GM12891 (cell line): ENCODE results near the gene LRRC56.

Source experiments
- PAX5 ChIP-seq: IDR thresholded peaks from 2 replicates; pipeline ENCODE4 v1.6.1; 2011; ENCODE audit warnings: low read length, moderate library complexity, mild to moderate bottlenecking; ENCODE audit not compliant: insufficient read depth, severe bottlenecking
- POLR2A ChIP-seq: IDR thresholded peaks from 2 replicates; pipeline ENCODE4 v1.6.1; 2011; ENCODE audit warnings: low read depth, low read length, control low read depth
- POLR2AphosphoS5 ChIP-seq: IDR thresholded peaks from 2 replicates; pipeline ENCODE4 v1.6.1; 2011; ENCODE audit warnings: low read depth, low read length, control low read depth
- SPI1 ChIP-seq: IDR thresholded peaks from 2 replicates; pipeline ENCODE4 v1.6.1; 2011; ENCODE audit warnings: low read depth, low read length, control low read depth
- TAF1 ChIP-seq: IDR thresholded peaks from 2 replicates; pipeline ENCODE4 v1.6.1; 2011; ENCODE audit warnings: low read depth, low read length, control low read depth

- no peak for TF ChIP-seq POLR2A
- TF ChIP-seq POLR2AphosphoS5, result no peak
- TF ChIP-seq TAF1, result no peak
- no peak for TF ChIP-seq SPI1
- no peak for TF ChIP-seq PAX5
Observed at GRCh38 chr11:586376-587316, 49.3 kb downstream of the LRRC56 start.
